ENCODE data around the gene SRGAP2C.
"Not testable (repeated sequence)": the region's sequence is repeated elsewhere in the genome, so short reads cannot be mapped to it uniquely, and the experiment has no call there.

The SRGAP2C gene

GRCh38 chr1:121419050-121419615 lies 234.4 kb downstream of the SRGAP2C start:
- not testable (repeated sequence) for DNase-seq (ENCODE audit: low read depth in 2 of 2)

GRCh38 chr1:121421490-121421889 lies 236.7 kb downstream of the SRGAP2C start:
- DNase-seq (ENCODE audit: low read depth in 2 of 2) = not testable (repeated sequence)

GRCh38 chr1:121423956-121424355 lies 239.2 kb downstream of the SRGAP2C start:
- DNase-seq (ENCODE audit: low read depth in 2 of 2) = not testable (repeated sequence)

GRCh38 chr1:121433517-121433916 lies 248.7 kb downstream of the SRGAP2C start:
- DNase-seq (ENCODE audit: low read depth in 2 of 2) = not testable (repeated sequence)

GRCh38 chr1:121438862-121439261 lies 254.1 kb downstream of the SRGAP2C start:
- not testable (repeated sequence) for DNase-seq (ENCODE audit: low read depth in 2 of 2)

- DNase-seq (ENCODE audit: low read depth in 2 of 2) = no peak
These were observed 256.2 kb downstream of the SRGAP2C start for GRCh38 chr1:121440993-121441392.
